GM12875 (cell line): ENCODE results near the gene APLF.

ENCODE experiments used
- H3K4me3 ChIP-seq: one replicate; pipeline ENCODE4 v1.5.1; 2011; ENCODE audit warnings: low read depth, low read length, control low read depth
- CTCF ChIP-seq: IDR thresholded peaks from 2 replicates; pipeline ENCODE4 v1.5.1; 2011; ENCODE audit warnings: low read depth, mild to moderate bottlenecking, control low read depth, inconsistent platforms, low read length, moderate library complexity, borderline replicate concordance; ENCODE audit not compliant: insufficient read depth

APLF gene

GRCh38 chr2:68559692-68560091, 92.3 kb downstream of the APLF start:
- no peak for TF ChIP-seq CTCF
- no peak overlapping the region for H3K4me3 ChIP-seq

GRCh38 chr2:68560545-68560944, 93.2 kb downstream of the APLF start:
- H3K4me3 ChIP-seq: no peak overlapping the region
- TF ChIP-seq CTCF: no peak

- TF ChIP-seq CTCF: no peak
Measured at GRCh38 chr2:68561372-68561771, 94.0 kb downstream of the APLF start.

GRCh38 chr2:68562934-68563333, 95.5 kb downstream of the APLF start:
- no peak for TF ChIP-seq CTCF
- no peak overlapping the region for H3K4me3 ChIP-seq

More at GRCh38 chr2:68561372-68561771, 94.0 kb downstream of the APLF start:
- H3K4me3 ChIP-seq: no peak overlapping the region

GRCh38 chr2:68564426-68564825, 97.0 kb downstream of the APLF start:
- no peak overlapping the region for H3K4me3 ChIP-seq
- no peak for TF ChIP-seq CTCF

- no peak overlapping the region for H3K4me3 ChIP-seq
- no peak for TF ChIP-seq CTCF
Measured at GRCh38 chr2:68565273-68565672, 97.9 kb downstream of the APLF start.

GRCh38 chr2:68565858-68566257, 98.5 kb downstream of the APLF start:
- no peak for TF ChIP-seq CTCF
- no peak overlapping the region for H3K4me3 ChIP-seq
